ENCODE measurements around the gene SIGLEC8. TPM values are rescaled to one million over a fixed set of nuclear protein-coding genes. Genes with fewer than 3 reads are reported as not detected.

SIGLEC8 gene
- total RNA-seq, 2 donors from 2014 or later: not detected

- Histone ChIP-seq H3K27me3 (ENCODE audit: control insufficient read depth, insufficient read depth, low read length, poor library complexity, severe bottlenecking) (peaks cover 27% of the 10 kb centered on the region), H3K4me3 (ENCODE audit: low read length) (no peak overlapping the region), H3K9ac (ENCODE audit: extremely low read depth, low read length, poor library complexity, severe bottlenecking) (no peak overlapping the region), H3K4me1 (ENCODE audit: control insufficient read depth, insufficient read depth, low read length) (no peaks in the 10 kb centered on the region), H3K27ac (ENCODE audit: low read depth, low read length) (no peak overlapping the region), H3K36me3 (ENCODE audit: control insufficient read depth, insufficient read depth, low read length) (no peaks in the 10 kb centered on the region), H3K9me3 (ENCODE audit: control insufficient read depth, low read length) (no peaks in the 10 kb centered on the region)
- DNase-seq: no peak
- Mint-ChIP-seq H3K27me3 (ENCODE audit: insufficient read depth) (peaks cover 39% of the 10 kb centered on the region), H3K27ac (no peak overlapping the region), H3K4me3 (no peak overlapping the region), H3K4me1 (no peaks in the 10 kb centered on the region), H3K36me3 (ENCODE audit: low read depth) (no peaks in the 10 kb centered on the region), H3K9me3 (no peaks in the 10 kb centered on the region)
- WGBS, 2 experiments (ENCODE audit: insufficient coverage in 1 of 2, insufficient read length in 1 of 2): 26% methylated on average over 4 of the region's 4 CpGs; no CpG with 5 or more reads in 1 of the 2 experiments
- TF ChIP-seq, protein P1, sequence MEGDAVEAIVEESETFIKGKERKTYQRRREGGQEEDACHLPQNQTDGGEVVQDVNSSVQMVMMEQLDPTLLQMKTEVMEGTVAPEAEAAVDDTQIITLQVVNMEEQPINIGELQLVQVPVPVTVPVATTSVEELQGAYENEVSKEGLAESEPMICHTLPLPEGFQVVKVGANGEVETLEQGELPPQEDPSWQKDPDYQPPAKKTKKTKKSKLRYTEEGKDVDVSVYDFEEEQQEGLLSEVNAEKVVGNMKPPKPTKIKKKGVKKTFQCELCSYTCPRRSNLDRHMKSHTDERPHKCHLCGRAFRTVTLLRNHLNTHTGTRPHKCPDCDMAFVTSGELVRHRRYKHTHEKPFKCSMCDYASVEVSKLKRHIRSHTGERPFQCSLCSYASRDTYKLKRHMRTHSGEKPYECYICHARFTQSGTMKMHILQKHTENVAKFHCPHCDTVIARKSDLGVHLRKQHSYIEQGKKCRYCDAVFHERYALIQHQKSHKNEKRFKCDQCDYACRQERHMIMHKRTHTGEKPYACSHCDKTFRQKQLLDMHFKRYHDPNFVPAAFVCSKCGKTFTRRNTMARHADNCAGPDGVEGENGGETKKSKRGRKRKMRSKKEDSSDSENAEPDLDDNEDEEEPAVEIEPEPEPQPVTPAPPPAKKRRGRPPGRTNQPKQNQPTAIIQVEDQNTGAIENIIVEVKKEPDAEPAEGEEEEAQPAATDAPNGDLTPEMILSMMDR (conservative IDR thresholded peaks at IDR 0.05): no peak
Measured at GRCh38 chr19:51472607-51473006, 14.4 kb upstream of the SIGLEC8 start.

- no peak overlapping the region for H3K27ac Mint-ChIP-seq
- Histone ChIP-seq H3K4me1 (ENCODE audit: control insufficient read depth, insufficient read depth, low read length) (no peaks in the 10 kb centered on the region), H3K9me3 (ENCODE audit: control insufficient read depth, low read length) (no peaks in the 10 kb centered on the region), H3K9ac (ENCODE audit: extremely low read depth, low read length, poor library complexity, severe bottlenecking) (no peak overlapping the region), H3K27me3 (ENCODE audit: control insufficient read depth, insufficient read depth, low read length, poor library complexity, severe bottlenecking) (peaks cover 38% of the 10 kb centered on the region), H3K27ac (ENCODE audit: low read depth, low read length) (no peak overlapping the region), H3K4me3 (ENCODE audit: low read length) (no peak overlapping the region), H3K36me3 (ENCODE audit: control insufficient read depth, insufficient read depth, low read length) (no peaks in the 10 kb centered on the region)
- H3K4me3 Mint-ChIP-seq: no peak overlapping the region
- DNase-seq: no peak
- H3K4me1 Mint-ChIP-seq: no peaks in the 10 kb centered on the region
- TF ChIP-seq, protein P1 (conservative IDR thresholded peaks at IDR 0.05): no peak
- H3K9me3 Mint-ChIP-seq: no peaks in the 10 kb centered on the region
- no CpG with 5 or more reads among the region's 1 CpG for WGBS, 2 experiments (ENCODE audit: insufficient coverage in 1 of 2, insufficient read length in 1 of 2)
- no peaks in the 10 kb centered on the region for H3K36me3 Mint-ChIP-seq (ENCODE audit: low read depth)
- H3K27me3 Mint-ChIP-seq (ENCODE audit: insufficient read depth): peaks cover 49% of the 10 kb centered on the region
Measured at GRCh38 chr19:51471527-51471926, 13.3 kb upstream of the SIGLEC8 start.

GRCh38 chr19:51470966-51471365 is 12.7 kb upstream of the SIGLEC8 start:
- Histone ChIP-seq H3K36me3 (ENCODE audit: control insufficient read depth, insufficient read depth, low read length) (no peaks in the 10 kb centered on the region), H3K4me1 (ENCODE audit: control insufficient read depth, insufficient read depth, low read length) (no peaks in the 10 kb centered on the region), H3K27me3 (ENCODE audit: control insufficient read depth, insufficient read depth, low read length, poor library complexity, severe bottlenecking) (peaks cover 43% of the 10 kb centered on the region), H3K4me3 (ENCODE audit: low read length) (no peak overlapping the region), H3K9ac (ENCODE audit: extremely low read depth, low read length, poor library complexity, severe bottlenecking) (no peak overlapping the region), H3K27ac (ENCODE audit: low read depth, low read length) (no peak overlapping the region), H3K9me3 (ENCODE audit: control insufficient read depth, low read length) (no peaks in the 10 kb centered on the region)
- Mint-ChIP-seq H3K9me3 (no peaks in the 10 kb centered on the region), H3K4me1 (no peaks in the 10 kb centered on the region), H3K4me3 (no peak overlapping the region), H3K27me3 (ENCODE audit: insufficient read depth) (peaks cover 55% of the 10 kb centered on the region), H3K36me3 (ENCODE audit: low read depth) (no peaks in the 10 kb centered on the region), H3K27ac (no peak overlapping the region)
- TF ChIP-seq, protein P1 (conservative IDR thresholded peaks at IDR 0.05): no peak
- 81 to 100% methylated on average over 1 to 9 of the region's 9 CpGs for whole genome bisulfite sequencing, 2 experiments (ENCODE audit: insufficient coverage in 1 of 2, insufficient read length in 1 of 2)
- DNase-seq: no peak

Data from endodermal cell (in vitro differentiated cells).